Hindlimb muscle (tissue), 1 donor: ENCODE data around the gene SBDS. TPM values are rescaled to one million over a fixed set of nuclear protein-coding genes. Genes with fewer than 3 reads are reported as not detected.
A peak's percentile ranks its signal among the peaks of the same experiment; 100 is the strongest.
"Not testable (repeated sequence)": the region's sequence is repeated elsewhere in the genome, so short reads cannot be mapped to it uniquely, and the experiment has no call there.

Source experiments
- DNase-seq: peaks from one replicate; pipeline ENCODE4 v3.0.0-alpha.2; 2013
- polyA plus RNA-seq: library from polyadenylated mRNA; unstranded; fragments of 120-200 nt; gene quantifications from one replicate; pipeline ENCODE4 v1.2.1, GENCODE V29; 2013; ENCODE audit not compliant: insufficient read length

Gene SBDS
- polyA plus RNA-seq, result 202 TPM

GRCh38 chr7:66995050-66995776 lies at the start of gene SBDS:
Gene SBDS, minus strand, starts transcription at chr7:66995586. Its CDS starts 169 bp downstream, at chr7:66995417.
- peak; percentile 97 for DNase-seq

- not testable (repeated sequence) for DNase-seq
These were observed 48.2 kb upstream of the SBDS start for GRCh38 chr7:67043559-67043930.

- peak; percentile 15 for DNase-seq
These were observed 47.6 kb upstream of the SBDS start for GRCh38 chr7:67042781-67043558.

GRCh38 chr7:67040832-67041231 lies 45.4 kb upstream of the SBDS start:
- DNase-seq, result not testable (repeated sequence)

GRCh38 chr7:67036432-67037395 lies 41.3 kb upstream of the SBDS start:
- DNase-seq, result peak; percentile 3

GRCh38 chr7:67033251-67033650 lies 37.9 kb upstream of the SBDS start:
- no peak for DNase-seq

GRCh38 chr7:67031685-67032084 lies 36.3 kb upstream of the SBDS start:
- DNase-seq, result not testable (repeated sequence)

GRCh38 chr7:67025459-67025858 lies 30.1 kb upstream of the SBDS start:
- not testable (repeated sequence) for DNase-seq

- no peak for DNase-seq
These were observed 27.1 kb upstream of the SBDS start for GRCh38 chr7:67022511-67022910.

GRCh38 chr7:67021260-67021659 lies 25.9 kb upstream of the SBDS start:
- DNase-seq, result no peak

GRCh38 chr7:67019562-67020390 lies 24.4 kb upstream of the SBDS start:
- no peak for DNase-seq

- no peak for DNase-seq
These were observed 23.6 kb upstream of the SBDS start for GRCh38 chr7:67018940-67019339.

GRCh38 chr7:67017971-67018370 lies 22.6 kb upstream of the SBDS start:
- DNase-seq, result not testable (repeated sequence)

- DNase-seq, result not testable (repeated sequence)
These were observed 18.8 kb upstream of the SBDS start for GRCh38 chr7:67014076-67014622.

GRCh38 chr7:67009677-67010076 lies 14.3 kb upstream of the SBDS start:
- DNase-seq, result not testable (repeated sequence)

GRCh38 chr7:67008260-67008659 lies 12.9 kb upstream of the SBDS start:
- DNase-seq, result no peak

- no peak for DNase-seq
These were observed 11.6 kb upstream of the SBDS start for GRCh38 chr7:67006965-67007364.

GRCh38 chr7:67004145-67004544 lies 8.8 kb upstream of the SBDS start:
- DNase-seq, result not testable (repeated sequence)

GRCh38 chr7:67000601-67001258 lies 5.3 kb upstream of the SBDS start:
- not testable (repeated sequence) for DNase-seq

GRCh38 chr7:66996444-66997191 lies 1.2 kb upstream of the SBDS start, which contains the start of gene TYW1:
Gene TYW1, plus strand, starts transcription at chr7:66996833. Its CDS starts 146 bp downstream, at chr7:66996979.
- peak; percentile 98 for DNase-seq
